Fibroblast of gingiva (primary cell): ENCODE results near the gene ZNF319.
A peak's percentile ranks its signal among the peaks of the same experiment; 100 is the strongest.

ENCODE experiments used
- DNase-seq: peaks from one replicate; pipeline ENCODE4 v3.0.0-alpha.2; 2011; ENCODE audit warnings: low read depth

The ZNF319 gene

GRCh38 chr16:58037365-58038057 is 37.0 kb upstream of the ZNF319 start:
- DNase-seq, result no peak

- no peak for DNase-seq
Observed at GRCh38 chr16:58036943-58037342, 36.5 kb upstream of the ZNF319 start.

GRCh38 chr16:58035356-58036170 is 35.1 kb upstream of the ZNF319 start:
- DNase-seq, result no peak

GRCh38 chr16:58034774-58035173 is 34.3 kb upstream of the ZNF319 start:
- DNase-seq, result no peak

- no peak for DNase-seq
Observed at GRCh38 chr16:58034128-58034685, 33.7 kb upstream of the ZNF319 start.

GRCh38 chr16:58032710-58033293 is 32.3 kb upstream of the ZNF319 start:
- DNase-seq, result no peak

- DNase-seq, result no peak
Observed at GRCh38 chr16:58031016-58031800, 30.7 kb upstream of the ZNF319 start.

- DNase-seq, result no peak
Observed at GRCh38 chr16:58030136-58030840, 29.8 kb upstream of the ZNF319 start.

GRCh38 chr16:58029410-58029809 is 28.9 kb upstream of the ZNF319 start:
- no peak for DNase-seq

- no peak for DNase-seq
Observed at GRCh38 chr16:58028541-58029070, 28.1 kb upstream of the ZNF319 start.

- DNase-seq, result no peak
Observed at GRCh38 chr16:58027916-58028455, 27.5 kb upstream of the ZNF319 start.

GRCh38 chr16:58027161-58027915 is 26.9 kb upstream of the ZNF319 start:
- peak; percentile 17 for DNase-seq

- no peak for DNase-seq
Observed at GRCh38 chr16:58026705-58027160, 26.3 kb upstream of the ZNF319 start.

GRCh38 chr16:58026139-58026704 is 25.8 kb upstream of the ZNF319 start:
- peak; percentile 71 for DNase-seq

GRCh38 chr16:58025351-58026138 is 25.1 kb upstream of the ZNF319 start, which contains the start of gene MMP15:
TSS of gene MMP15 (plus strand) at chr16:58025754. CDS start at chr16:58026351, 597 bp downstream.
- peak; percentile 69 for DNase-seq

GRCh38 chr16:58024486-58025350 is 24.2 kb upstream of the ZNF319 start:
- no peak for DNase-seq

GRCh38 chr16:58022601-58023371 is 22.3 kb upstream of the ZNF319 start:
- DNase-seq, result peak; percentile 62
